ENCODE measurements around the gene TMTC3.

TMTC3 gene

GRCh38 chr12:88227263-88227662 is 85.2 kb downstream of the TMTC3 start:
- DNase-seq (ENCODE audit: low read depth): no peak

DNA sequence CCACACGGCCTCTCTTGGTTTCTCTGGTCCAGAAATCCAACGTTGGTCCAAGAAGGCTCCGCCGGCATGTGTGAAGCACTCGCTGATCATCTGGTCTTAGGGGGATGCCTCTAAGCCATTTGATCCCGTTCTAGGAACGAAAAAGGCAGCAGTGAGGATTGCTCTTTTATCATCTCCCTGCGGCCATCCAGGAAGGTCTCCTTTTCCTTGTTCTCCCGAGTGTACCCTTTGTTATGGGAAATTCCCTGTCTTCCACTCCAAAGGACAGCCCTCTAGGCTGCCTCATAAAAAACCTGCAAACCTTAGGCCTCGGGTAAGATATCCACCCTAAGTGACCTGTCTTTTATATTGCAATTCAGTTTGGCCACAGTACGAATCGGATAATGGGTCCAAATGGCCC is 85.8 kb downstream of the TMTC3 start:
- no peak for DNase-seq (ENCODE audit: low read depth)

GRCh38 chr12:88228720-88229119 is 86.6 kb downstream of the TMTC3 start:
- DNase-seq (ENCODE audit: low read depth): no peak

GRCh38 chr12:88230271-88230670 is 88.2 kb downstream of the TMTC3 start:
- DNase-seq (ENCODE audit: low read depth): no peak

DNA sequence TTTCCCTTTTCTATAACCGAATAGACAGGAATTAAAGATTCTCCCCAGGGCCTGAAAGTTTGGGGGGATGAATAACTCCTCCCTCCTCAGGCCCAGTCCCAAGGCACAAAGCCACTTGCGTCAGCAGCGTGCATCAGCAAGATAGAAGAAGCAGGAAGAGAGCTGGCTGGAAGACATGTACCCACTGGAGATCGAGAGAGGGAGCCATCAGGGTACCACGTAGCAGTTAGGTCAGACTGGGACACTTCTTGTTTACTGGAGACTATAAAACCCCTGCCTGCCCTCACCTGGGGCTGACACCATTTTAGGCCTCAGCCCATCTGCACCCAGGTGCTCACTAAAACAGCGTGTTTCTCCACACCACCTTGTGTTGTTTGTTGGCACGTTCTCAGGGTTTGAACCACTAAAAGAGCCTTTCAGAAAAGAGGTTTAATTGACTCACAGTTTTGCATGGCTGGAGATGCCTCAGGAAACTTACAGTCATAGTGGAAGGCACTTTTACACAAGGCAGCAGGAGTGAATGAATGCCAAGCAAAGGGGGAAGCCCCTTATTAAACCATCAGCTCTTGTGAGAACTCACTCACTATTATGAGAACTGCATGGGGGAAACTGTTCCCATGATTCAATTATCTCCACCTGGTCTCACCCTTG is 93.2 kb downstream of the TMTC3 start:
- DNase-seq (ENCODE audit: low read depth): no peak

- no peak for DNase-seq (ENCODE audit: low read depth)
These were observed 95.8 kb downstream of the TMTC3 start for GRCh38 chr12:88237954-88238353.

DNA sequence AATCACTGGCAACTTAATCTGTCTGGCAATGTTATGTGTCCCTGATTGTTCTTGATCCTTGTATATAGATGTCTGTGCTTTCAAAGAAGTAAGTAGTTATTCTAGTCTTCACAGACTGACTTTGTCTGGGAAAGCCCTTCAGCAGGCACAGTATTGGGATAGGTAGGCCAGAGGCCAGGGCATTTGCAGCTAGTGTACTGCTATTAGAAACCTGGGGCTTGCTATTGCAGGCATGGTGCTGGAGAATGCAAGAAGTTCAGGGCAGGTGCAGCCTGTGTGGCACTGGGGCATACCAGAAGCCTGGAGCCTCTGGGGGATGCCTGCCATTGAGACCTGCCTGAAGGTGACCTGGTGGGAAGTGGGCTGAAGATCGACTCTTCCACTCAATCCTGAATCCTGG is 96.3 kb downstream of the TMTC3 start:
- no peak for DNase-seq (ENCODE audit: low read depth)

DNA sequence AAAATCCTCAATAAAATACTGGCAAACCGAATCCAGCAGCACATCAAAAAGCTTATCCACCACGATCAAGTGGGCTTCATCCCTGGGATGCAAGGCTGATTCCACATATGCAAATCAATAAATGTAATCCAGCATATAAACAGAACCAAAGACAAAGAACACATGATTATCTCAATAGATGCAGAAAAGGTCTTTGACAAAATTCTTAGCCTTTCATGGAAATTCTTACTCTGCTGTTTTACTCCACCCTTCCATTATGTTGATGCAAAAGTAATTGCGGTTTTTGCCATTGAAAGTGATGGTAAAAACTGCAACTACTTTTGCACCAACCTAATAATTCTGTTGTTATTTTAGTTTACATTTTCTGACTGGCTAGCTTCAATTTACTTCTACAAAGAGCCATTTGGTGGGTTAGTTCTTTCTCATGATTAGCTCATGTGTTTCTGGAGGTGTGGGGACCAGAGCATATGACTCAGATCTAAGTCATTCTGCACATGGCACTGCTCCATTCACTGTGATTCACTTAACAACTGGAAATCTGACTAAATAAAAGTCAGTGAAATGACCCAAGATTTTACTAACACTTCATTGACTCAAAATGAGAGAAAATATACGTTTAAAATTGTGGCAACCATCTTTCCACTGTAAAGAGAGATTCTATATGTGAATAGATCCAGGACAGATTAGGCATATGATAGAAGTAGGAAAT is 99.9 kb downstream of the TMTC3 start:
- no peak for DNase-seq (ENCODE audit: low read depth)

DNA sequence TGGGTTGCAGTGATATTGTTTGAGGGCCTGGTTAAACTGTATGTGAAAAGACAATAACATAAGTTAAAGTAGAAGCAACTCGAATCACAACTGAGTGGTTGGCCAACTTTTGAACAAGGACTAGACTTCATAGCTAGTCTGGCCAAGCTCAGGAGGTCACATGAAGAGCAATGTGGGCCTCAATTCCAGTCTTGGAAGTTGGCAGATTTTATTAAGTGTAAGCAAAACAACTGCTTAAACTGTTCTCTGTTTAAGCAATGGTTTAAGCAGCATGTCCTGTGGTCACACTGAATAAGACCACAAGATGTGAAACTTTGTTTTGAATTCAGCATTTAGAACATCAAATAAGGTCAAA is 100.4 kb downstream of the TMTC3 start:
- DNase-seq (ENCODE audit: low read depth): no peak

GRCh38 chr12:88242939-88243338 is 100.8 kb downstream of the TMTC3 start:
- no peak for DNase-seq (ENCODE audit: low read depth)

DNA sequence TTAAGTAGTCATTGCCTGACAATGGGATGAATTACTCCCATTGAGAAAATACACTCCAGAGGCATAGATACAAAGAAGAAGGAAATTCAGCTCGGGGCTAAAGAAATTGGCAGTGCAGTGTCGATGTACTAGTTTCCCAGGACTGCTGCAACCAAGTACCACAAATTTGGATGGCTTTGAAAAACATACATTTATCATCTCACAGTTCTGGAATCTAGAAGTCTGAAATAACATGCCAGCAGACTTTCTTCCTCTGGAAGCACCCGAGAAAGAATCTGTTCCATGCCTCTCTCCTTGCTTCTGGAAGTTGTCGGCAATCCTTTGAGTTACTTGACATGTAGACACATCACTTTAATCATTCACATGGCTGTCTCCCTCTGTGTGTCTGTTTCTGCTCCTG is 101.9 kb downstream of the TMTC3 start:
- no peak for DNase-seq (ENCODE audit: low read depth)

GRCh38 chr12:88245905-88246304 is 103.8 kb downstream of the TMTC3 start:
- no peak for DNase-seq (ENCODE audit: low read depth)

DNA sequence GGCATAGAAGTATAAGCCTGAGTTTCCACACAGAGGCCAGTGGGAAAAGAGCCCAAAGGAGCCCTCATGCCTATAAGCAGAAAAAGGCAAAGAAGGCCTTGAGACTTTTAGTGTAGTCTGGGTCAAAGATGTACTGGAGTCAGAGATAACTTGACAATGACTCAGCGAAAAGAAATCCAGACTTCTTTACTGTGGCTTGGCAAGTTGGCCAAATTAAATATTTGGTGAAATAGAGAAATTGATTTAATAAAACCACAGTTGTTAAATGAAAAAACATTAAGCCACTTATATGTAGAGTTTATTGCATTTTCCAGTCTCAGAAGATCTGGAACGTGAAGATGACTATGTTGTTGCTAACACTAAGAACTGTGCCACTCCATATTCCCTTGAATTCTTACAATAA is 105.1 kb downstream of the TMTC3 start:
- DNase-seq (ENCODE audit: low read depth): no peak

GRCh38 chr12:88248606-88249005 is 106.5 kb downstream of the TMTC3 start:
- DNase-seq (ENCODE audit: low read depth): no peak

Measured in stimulated activated CD8-positive, alpha-beta memory T cell treated with anti-CD3 and anti-CD28 coated beads, Interleukin-4, amount 100 ng/mL, for 24 hours (primary cell).